ENCODE measurements around the gene HSD17B1.

HSD17B1 gene

GRCh38 chr17:42603318-42603717, 50.6 kb downstream of the HSD17B1 start:
- in situ Hi-C loops (cut with HindIII; ENCODE audit: low sequenced_read_pairs): no loop called here
- no peak for TF ChIP-seq CTCF (IDR thresholded peaks at IDR 0.05; ENCODE audit: low read depth, low read length)

More at GRCh38 chr17:42603318-42603717, 50.6 kb downstream of the HSD17B1 start:
- DNase-seq (ENCODE audit: low read depth, low spot score): no peak
- no peak overlapping the region for H3K4me3 ChIP-seq (ENCODE audit: low read depth, low read length)
